ENCODE measurements around the gene ANKRD17. TPM values are rescaled to one million over a fixed set of nuclear protein-coding genes. Genes with fewer than 3 reads are reported as not detected.
A peak's percentile ranks its signal among the peaks of the same experiment; 100 is the strongest.

The ANKRD17 gene
- total and polyA plus RNA-seq, 9 of the 15 experiments (the other 6 are each of a cell fraction or from before 2014, with no cell fraction given), result 25.5 to 86.9 (median 52.2) TPM

DNA sequence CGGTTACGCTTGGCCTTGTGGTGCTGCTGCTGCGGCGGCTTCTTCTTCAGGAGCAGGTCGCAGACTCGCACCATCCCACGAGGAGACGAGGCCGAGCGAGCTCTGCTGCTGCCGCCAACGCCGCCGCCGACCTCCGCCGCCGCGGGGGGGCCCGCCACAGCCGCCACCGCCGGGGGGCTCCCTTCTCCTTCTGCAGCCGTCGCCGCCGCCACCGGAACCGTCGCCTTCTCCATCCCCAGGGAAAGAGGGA lies 237 bp downstream of the ANKRD17 start (continued):
- TF ChIP-seq, protein P1, sequence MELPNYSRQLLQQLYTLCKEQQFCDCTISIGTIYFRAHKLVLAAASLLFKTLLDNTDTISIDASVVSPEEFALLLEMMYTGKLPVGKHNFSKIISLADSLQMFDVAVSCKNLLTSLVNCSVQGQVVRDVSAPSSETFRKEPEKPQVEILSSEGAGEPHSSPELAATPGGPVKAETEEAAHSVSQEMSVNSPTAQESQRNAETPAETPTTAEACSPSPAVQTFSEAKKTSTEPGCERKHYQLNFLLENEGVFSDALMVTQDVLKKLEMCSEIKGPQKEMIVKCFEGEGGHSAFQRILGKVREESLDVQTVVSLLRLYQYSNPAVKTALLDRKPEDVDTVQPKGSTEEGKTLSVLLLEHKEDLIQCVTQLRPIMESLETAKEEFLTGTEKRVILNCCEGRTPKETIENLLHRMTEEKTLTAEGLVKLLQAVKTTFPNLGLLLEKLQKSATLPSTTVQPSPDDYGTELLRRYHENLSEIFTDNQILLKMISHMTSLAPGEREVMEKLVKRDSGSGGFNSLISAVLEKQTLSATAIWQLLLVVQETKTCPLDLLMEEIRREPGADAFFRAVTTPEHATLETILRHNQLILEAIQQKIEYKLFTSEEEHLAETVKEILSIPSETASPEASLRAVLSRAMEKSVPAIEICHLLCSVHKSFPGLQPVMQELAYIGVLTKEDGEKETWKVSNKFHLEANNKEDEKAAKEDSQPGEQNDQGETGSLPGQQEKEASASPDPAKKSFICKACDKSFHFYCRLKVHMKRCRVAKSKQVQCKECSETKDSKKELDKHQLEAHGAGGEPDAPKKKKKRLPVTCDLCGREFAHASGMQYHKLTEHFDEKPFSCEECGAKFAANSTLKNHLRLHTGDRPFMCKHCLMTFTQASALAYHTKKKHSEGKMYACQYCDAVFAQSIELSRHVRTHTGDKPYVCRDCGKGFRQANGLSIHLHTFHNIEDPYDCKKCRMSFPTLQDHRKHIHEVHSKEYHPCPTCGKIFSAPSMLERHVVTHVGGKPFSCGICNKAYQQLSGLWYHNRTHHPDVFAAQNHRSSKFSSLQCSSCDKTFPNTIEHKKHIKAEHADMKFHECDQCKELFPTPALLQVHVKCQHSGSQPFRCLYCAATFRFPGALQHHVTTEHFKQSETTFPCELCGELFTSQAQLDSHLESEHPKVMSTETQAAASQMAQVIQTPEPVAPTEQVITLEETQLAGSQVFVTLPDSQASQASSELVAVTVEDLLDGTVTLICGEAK (IDR thresholded peaks at IDR 0.05), result no peak
- TF ChIP-seq, protein P1 (CRISPR knock-in tag; IDR thresholded peaks at IDR 0.05), result no peak
- TF ChIP-seq, protein P2, sequence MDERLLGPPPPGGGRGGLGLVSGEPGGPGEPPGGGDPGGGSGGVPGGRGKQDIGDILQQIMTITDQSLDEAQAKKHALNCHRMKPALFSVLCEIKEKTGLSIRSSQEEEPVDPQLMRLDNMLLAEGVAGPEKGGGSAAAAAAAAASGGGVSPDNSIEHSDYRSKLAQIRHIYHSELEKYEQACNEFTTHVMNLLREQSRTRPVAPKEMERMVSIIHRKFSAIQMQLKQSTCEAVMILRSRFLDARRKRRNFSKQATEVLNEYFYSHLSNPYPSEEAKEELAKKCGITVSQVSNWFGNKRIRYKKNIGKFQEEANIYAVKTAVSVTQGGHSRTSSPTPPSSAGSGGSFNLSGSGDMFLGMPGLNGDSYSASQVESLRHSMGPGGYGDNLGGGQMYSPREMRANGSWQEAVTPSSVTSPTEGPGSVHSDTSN (CRISPR knock-in tag; IDR thresholded peaks at IDR 0.05; ENCODE audit: low read depth), result no peak
- TF ChIP-seq, protein P2 (tag; conservative IDR thresholded peaks at IDR 0.05; ENCODE audit: low read depth), result no peak
- TF ChIP-seq, protein P3, sequence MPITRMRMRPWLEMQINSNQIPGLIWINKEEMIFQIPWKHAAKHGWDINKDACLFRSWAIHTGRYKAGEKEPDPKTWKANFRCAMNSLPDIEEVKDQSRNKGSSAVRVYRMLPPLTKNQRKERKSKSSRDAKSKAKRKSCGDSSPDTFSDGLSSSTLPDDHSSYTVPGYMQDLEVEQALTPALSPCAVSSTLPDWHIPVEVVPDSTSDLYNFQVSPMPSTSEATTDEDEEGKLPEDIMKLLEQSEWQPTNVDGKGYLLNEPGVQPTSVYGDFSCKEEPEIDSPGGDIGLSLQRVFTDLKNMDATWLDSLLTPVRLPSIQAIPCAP (CRISPR knock-in tag; IDR thresholded peaks at IDR 0.05; ENCODE audit: borderline replicate concordance), result no peak
- peak; percentile 73; the same call in 1 of the 2 replicates for TF ChIP-seq FOXJ2 (tag; IDR thresholded peaks at IDR 0.05)
- TF ChIP-seq, protein P4, sequence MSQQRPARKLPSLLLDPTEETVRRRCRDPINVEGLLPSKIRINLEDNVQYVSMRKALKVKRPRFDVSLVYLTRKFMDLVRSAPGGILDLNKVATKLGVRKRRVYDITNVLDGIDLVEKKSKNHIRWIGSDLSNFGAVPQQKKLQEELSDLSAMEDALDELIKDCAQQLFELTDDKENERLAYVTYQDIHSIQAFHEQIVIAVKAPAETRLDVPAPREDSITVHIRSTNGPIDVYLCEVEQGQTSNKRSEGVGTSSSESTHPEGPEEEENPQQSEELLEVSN (IDR thresholded peaks at IDR 0.05; ENCODE audit: borderline replicate concordance in 1 of 2, extremely low read depth in 1 of 2, insufficient read depth in 1 of 2, insufficient read length in 1 of 2, low read depth in 1 of 2, low read length in 1 of 2, poor library complexity in 1 of 2, severe bottlenecking in 1 of 2), result peak in 1 of 2 experiments; percentile 38
- TF ChIP-seq, protein P5, sequence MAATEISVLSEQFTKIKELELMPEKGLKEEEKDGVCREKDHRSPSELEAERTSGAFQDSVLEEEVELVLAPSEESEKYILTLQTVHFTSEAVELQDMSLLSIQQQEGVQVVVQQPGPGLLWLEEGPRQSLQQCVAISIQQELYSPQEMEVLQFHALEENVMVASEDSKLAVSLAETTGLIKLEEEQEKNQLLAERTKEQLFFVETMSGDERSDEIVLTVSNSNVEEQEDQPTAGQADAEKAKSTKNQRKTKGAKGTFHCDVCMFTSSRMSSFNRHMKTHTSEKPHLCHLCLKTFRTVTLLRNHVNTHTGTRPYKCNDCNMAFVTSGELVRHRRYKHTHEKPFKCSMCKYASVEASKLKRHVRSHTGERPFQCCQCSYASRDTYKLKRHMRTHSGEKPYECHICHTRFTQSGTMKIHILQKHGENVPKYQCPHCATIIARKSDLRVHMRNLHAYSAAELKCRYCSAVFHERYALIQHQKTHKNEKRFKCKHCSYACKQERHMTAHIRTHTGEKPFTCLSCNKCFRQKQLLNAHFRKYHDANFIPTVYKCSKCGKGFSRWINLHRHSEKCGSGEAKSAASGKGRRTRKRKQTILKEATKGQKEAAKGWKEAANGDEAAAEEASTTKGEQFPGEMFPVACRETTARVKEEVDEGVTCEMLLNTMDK (IDR thresholded peaks at IDR 0.05; ENCODE audit: borderline replicate concordance, insufficient read depth, low read depth, low read length, poor library complexity, severe bottlenecking), result peak; percentile 97
- TF ChIP-seq SMAD4 (CRISPR knock-in tag; conservative IDR thresholded peaks at IDR 0.05), result peak; percentile 89
